Measurements from ENCODE around the gene ADH7. TPM values are rescaled to one million over a fixed set of nuclear protein-coding genes. Genes with fewer than 3 reads are reported as not detected.
A peak's percentile ranks its signal among the peaks of the same experiment; 100 is the strongest.

ADH7 gene
- total and polyA plus RNA-seq, 2 experiments from 2014 or later, result not detected

- no peaks in the 10 kb centered on the region for H4K20me1 ChIP-seq (ENCODE audit: insufficient read depth, poor library complexity, severe bottlenecking)
- peaks cover 22% of the 10 kb centered on the region for H3K4me1 ChIP-seq (ENCODE audit: insufficient read depth)
- H2AFZ ChIP-seq, result no peak overlapping the region
- no peaks in the 10 kb centered on the region for H3K36me3 ChIP-seq (replicated peaks; ENCODE audit: insufficient read depth, low read depth)
- 20% methylated on average over 5 of the region's 6 CpGs for WGBS (ENCODE audit: low lambda C conversion rate, missing lambda C conversion rate)
- no peak overlapping the region for H3K4me3 ChIP-seq
- TF ChIP-seq EZH2 (IDR thresholded peaks at IDR 0.05; ENCODE audit: borderline replicate concordance) (no peak), CTCF (IDR thresholded peaks at IDR 0.05; ENCODE audit: poor library complexity) (peak; percentile 96), EZH2phosphoT487 (IDR thresholded peaks at IDR 0.05; ENCODE audit: low read depth, severe bottlenecking, unreplicated experiment) (no peak)
- H3K79me2 ChIP-seq, result no peaks in the 10 kb centered on the region
- H3K27ac ChIP-seq, result peak overlapping the region; percentile 82
- no peaks in the 10 kb centered on the region for H3K9me3 ChIP-seq (ENCODE audit: low read depth)
- no peaks in the 10 kb centered on the region for H3K27me3 ChIP-seq
- peak; percentile 87 for DNase-seq (ENCODE audit: low spot score)
- H3K4me2 ChIP-seq, result no peak overlapping the region
- H3K9me2 ChIP-seq (replicated peaks; ENCODE audit: insufficient read depth), result no peaks in the 10 kb centered on the region
Measured at GRCh38 chr4:99405433-99406115, 29.6 kb downstream of the ADH7 start.

- Histone ChIP-seq H3K36me3 (replicated peaks; ENCODE audit: insufficient read depth, low read depth) (no peaks in the 10 kb centered on the region), H3K27me3 (no peaks in the 10 kb centered on the region), H3K27ac (peak overlapping the region; percentile 82), H3K79me2 (no peaks in the 10 kb centered on the region), H3K4me3 (no peak overlapping the region), H2AFZ (no peak overlapping the region), H3K9me2 (replicated peaks; ENCODE audit: insufficient read depth) (no peaks in the 10 kb centered on the region), H4K20me1 (ENCODE audit: insufficient read depth, poor library complexity, severe bottlenecking) (no peaks in the 10 kb centered on the region), H3K4me1 (ENCODE audit: insufficient read depth) (peaks cover 22% of the 10 kb centered on the region), H3K9me3 (ENCODE audit: low read depth) (no peaks in the 10 kb centered on the region), H3K4me2 (peak overlapping the region; percentile 55)
- no peak for DNase-seq (ENCODE audit: low spot score)
- 39% methylated on average over 4 of the region's 4 CpGs for WGBS (ENCODE audit: low lambda C conversion rate, missing lambda C conversion rate)
- no peak for TF ChIP-seq EZH2phosphoT487 (IDR thresholded peaks at IDR 0.05; ENCODE audit: low read depth, severe bottlenecking, unreplicated experiment)
- TF ChIP-seq EZH2 (IDR thresholded peaks at IDR 0.05; ENCODE audit: borderline replicate concordance), result no peak
- TF ChIP-seq CTCF (IDR thresholded peaks at IDR 0.05; ENCODE audit: poor library complexity), result no peak
Measured at GRCh38 chr4:99404595-99405287, 30.4 kb downstream of the ADH7 start.

GRCh38 chr4:99403380-99404184 lies 31.6 kb downstream of the ADH7 start:
- Histone ChIP-seq H3K9me2 (replicated peaks; ENCODE audit: insufficient read depth) (no peaks in the 10 kb centered on the region), H3K27ac (peak overlapping the region; percentile 82), H3K9me3 (ENCODE audit: low read depth) (no peaks in the 10 kb centered on the region), H3K4me3 (no peak overlapping the region), H3K27me3 (no peaks in the 10 kb centered on the region), H3K79me2 (no peaks in the 10 kb centered on the region), H3K36me3 (replicated peaks; ENCODE audit: insufficient read depth, low read depth) (no peaks in the 10 kb centered on the region), H3K4me1 (ENCODE audit: insufficient read depth) (peaks cover 22% of the 10 kb centered on the region), H3K4me2 (peak overlapping the region; percentile 55), H4K20me1 (ENCODE audit: insufficient read depth, poor library complexity, severe bottlenecking) (no peaks in the 10 kb centered on the region), H2AFZ (peak overlapping the region; percentile 7)
- 66% methylated on average over 5 of the region's 5 CpGs for WGBS (ENCODE audit: low lambda C conversion rate, missing lambda C conversion rate)
- no peak for TF ChIP-seq EZH2phosphoT487 (IDR thresholded peaks at IDR 0.05; ENCODE audit: low read depth, severe bottlenecking, unreplicated experiment)
- TF ChIP-seq EZH2 (IDR thresholded peaks at IDR 0.05; ENCODE audit: borderline replicate concordance), result no peak
- TF ChIP-seq CTCF (IDR thresholded peaks at IDR 0.05; ENCODE audit: poor library complexity), result no peak
- DNase-seq (ENCODE audit: low spot score), result peak; percentile 40

All from hepatocyte (in vitro differentiated cells).